ENCODE results near the gene PITPNB. TPM values are rescaled to one million over a fixed set of nuclear protein-coding genes. Genes with fewer than 3 reads are reported as not detected.
A peak's percentile ranks its signal among the peaks of the same experiment; 100 is the strongest.

PITPNB gene
- total RNA-seq, 1 donor from 2014 or later: 72.5 TPM

DNA sequence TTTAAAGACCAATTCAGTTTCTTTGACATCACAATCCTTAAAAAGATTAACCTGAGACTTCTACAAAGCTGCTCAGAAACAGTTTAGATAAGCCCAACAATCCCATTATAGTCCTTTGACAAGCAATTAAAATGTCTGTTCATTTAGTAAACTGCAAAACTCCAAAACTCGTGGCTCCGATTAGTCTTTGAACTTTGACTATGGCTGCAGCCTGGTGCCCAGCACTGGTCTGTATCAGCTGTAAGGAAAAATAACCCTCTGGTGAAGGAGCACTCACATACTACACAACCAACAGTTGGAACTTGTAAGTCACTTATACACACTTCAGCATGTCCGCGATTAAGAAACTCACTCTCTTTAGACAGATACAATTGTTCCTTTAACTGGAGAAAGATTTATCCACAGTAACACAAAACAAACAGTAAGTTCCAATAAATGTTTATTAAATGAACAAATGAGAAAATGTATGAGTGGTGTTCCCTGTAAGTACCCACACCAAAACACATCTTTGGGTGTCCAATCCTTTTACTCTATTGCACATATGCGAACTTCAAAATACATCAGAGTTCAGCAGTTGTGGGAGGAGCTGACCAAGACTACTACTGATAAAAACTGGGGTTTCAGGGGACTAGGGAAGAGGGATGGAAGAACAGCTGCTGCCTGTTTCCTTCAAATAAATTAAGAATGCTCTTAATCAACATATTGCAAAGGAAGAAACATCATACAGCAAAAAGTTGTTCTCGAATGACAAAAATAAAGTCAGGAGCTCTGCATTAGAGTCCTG, 36.4 kb downstream of the PITPNB start:
- Mint-ChIP-seq H3K9me3 (ENCODE audit: unreplicated experiment) (no peaks in the 10 kb centered on the region), H3K4me1 (ENCODE audit: unreplicated experiment) (peaks cover 7% of the 10 kb centered on the region), H3K27me3 (ENCODE audit: unreplicated experiment) (no peaks in the 10 kb centered on the region), H3K36me3 (ENCODE audit: low read depth, unreplicated experiment) (no peaks in the 10 kb centered on the region), H3K27ac (ENCODE audit: unreplicated experiment) (no peak overlapping the region), H3K4me3 (ENCODE audit: unreplicated experiment) (no peak overlapping the region)
- TF ChIP-seq, protein P1, sequence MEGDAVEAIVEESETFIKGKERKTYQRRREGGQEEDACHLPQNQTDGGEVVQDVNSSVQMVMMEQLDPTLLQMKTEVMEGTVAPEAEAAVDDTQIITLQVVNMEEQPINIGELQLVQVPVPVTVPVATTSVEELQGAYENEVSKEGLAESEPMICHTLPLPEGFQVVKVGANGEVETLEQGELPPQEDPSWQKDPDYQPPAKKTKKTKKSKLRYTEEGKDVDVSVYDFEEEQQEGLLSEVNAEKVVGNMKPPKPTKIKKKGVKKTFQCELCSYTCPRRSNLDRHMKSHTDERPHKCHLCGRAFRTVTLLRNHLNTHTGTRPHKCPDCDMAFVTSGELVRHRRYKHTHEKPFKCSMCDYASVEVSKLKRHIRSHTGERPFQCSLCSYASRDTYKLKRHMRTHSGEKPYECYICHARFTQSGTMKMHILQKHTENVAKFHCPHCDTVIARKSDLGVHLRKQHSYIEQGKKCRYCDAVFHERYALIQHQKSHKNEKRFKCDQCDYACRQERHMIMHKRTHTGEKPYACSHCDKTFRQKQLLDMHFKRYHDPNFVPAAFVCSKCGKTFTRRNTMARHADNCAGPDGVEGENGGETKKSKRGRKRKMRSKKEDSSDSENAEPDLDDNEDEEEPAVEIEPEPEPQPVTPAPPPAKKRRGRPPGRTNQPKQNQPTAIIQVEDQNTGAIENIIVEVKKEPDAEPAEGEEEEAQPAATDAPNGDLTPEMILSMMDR (IDR thresholded peaks at IDR 0.05; ENCODE audit: unreplicated experiment): no peak
- DNase-seq (ENCODE audit: low spot score): no peak

DNA sequence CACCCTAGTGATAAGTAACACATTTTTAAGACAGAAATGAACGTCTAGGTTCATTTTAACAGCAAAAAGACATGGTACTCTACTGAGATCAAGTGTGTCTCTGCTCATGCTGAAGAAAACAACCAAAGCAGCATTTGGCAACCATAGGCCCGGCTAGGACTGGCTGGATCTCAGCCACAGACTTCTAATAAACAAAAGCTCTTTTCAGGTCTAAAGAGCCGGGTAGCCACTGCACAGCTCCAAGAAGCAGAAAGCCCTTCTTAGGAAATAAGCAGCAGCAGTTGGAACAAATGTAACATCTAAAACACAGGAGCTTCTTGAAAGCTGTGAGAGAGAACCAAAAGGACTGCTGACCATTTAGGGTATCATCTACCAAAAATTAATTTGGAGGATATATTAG, 37.6 kb downstream of the PITPNB start:
- DNase-seq (ENCODE audit: low spot score): no peak
- Mint-ChIP-seq H3K9me3 (ENCODE audit: unreplicated experiment) (no peaks in the 10 kb centered on the region), H3K4me1 (ENCODE audit: unreplicated experiment) (peaks cover 6% of the 10 kb centered on the region), H3K4me3 (ENCODE audit: unreplicated experiment) (no peak overlapping the region), H3K27ac (ENCODE audit: unreplicated experiment) (no peak overlapping the region), H3K27me3 (ENCODE audit: unreplicated experiment) (no peaks in the 10 kb centered on the region), H3K36me3 (ENCODE audit: low read depth, unreplicated experiment) (no peaks in the 10 kb centered on the region)
- TF ChIP-seq, protein P1 (IDR thresholded peaks at IDR 0.05; ENCODE audit: unreplicated experiment): no peak

DNA sequence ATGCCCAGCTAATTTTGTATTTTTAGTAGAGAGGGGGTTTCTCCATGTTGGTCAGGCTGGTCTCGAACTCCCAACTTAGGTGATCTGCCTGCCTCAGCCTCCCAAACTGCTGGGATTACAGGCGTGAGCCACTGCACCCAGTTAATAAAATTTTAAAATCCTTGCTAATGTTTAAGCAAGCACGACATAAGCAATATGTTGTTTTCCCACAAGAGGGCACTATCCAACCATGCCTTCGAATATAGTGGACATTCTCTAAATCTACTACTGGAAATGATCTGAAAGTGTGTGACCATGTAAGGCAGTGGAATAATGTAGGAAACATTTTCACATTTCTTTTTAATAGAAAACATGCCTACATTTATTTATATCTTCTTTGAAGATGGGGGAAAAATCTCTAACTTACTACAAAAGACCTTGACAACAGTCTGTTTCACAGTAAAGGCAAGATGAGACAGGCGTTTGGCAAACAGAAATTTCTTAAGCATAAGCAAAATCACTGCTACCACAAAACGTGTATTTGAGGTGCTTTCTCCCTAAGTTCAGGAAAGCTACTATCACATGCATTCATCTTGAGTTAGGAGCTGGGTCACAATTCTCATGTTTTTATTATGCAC, 38.2 kb downstream of the PITPNB start:
- DNase-seq (ENCODE audit: low spot score): peak; percentile 48

DNA sequence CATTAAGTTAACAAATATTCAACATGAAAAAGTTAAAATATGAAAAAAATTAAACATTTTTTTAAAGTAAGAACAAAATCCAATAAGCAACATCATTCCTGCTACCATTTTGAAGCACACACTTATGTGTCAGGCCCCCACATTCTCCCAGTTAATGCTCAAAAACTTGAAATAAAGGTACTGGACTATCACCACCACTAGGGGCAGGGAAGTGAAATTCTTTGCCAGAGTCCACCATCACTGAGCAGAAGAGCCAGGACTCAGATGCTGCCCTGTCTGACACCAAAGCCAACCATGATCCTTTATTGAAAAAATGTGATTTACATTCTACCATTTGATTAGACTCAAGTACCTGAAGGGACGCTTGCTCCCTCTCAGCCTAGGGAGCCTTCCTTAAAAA, 39.1 kb downstream of the PITPNB start:
- H3K27me3 Mint-ChIP-seq (ENCODE audit: unreplicated experiment): no peaks in the 10 kb centered on the region
- DNase-seq (ENCODE audit: low spot score): peak; percentile 48
- TF ChIP-seq, protein P1 (IDR thresholded peaks at IDR 0.05; ENCODE audit: unreplicated experiment): peak; percentile 76
- H3K4me3 Mint-ChIP-seq (ENCODE audit: unreplicated experiment): no peak overlapping the region
- no peaks in the 10 kb centered on the region for H3K36me3 Mint-ChIP-seq (ENCODE audit: low read depth, unreplicated experiment)
- H3K9me3 Mint-ChIP-seq (ENCODE audit: unreplicated experiment): no peaks in the 10 kb centered on the region
- no peaks in the 10 kb centered on the region for H3K4me1 Mint-ChIP-seq (ENCODE audit: unreplicated experiment)
- H3K27ac Mint-ChIP-seq (ENCODE audit: unreplicated experiment): no peak overlapping the region

More for the DNA sequence above, 38.2 kb downstream of the PITPNB start:
- no peak overlapping the region for H3K4me3 Mint-ChIP-seq (ENCODE audit: unreplicated experiment)
- no peaks in the 10 kb centered on the region for H3K36me3 Mint-ChIP-seq (ENCODE audit: low read depth, unreplicated experiment)
- TF ChIP-seq, protein P1 (IDR thresholded peaks at IDR 0.05; ENCODE audit: unreplicated experiment): peak; percentile 62
- no peaks in the 10 kb centered on the region for H3K27me3 Mint-ChIP-seq (ENCODE audit: unreplicated experiment)
- peaks cover 3% of the 10 kb centered on the region for H3K4me1 Mint-ChIP-seq (ENCODE audit: unreplicated experiment)
- H3K27ac Mint-ChIP-seq (ENCODE audit: unreplicated experiment): no peak overlapping the region
- H3K9me3 Mint-ChIP-seq (ENCODE audit: unreplicated experiment): no peaks in the 10 kb centered on the region

DNA sequence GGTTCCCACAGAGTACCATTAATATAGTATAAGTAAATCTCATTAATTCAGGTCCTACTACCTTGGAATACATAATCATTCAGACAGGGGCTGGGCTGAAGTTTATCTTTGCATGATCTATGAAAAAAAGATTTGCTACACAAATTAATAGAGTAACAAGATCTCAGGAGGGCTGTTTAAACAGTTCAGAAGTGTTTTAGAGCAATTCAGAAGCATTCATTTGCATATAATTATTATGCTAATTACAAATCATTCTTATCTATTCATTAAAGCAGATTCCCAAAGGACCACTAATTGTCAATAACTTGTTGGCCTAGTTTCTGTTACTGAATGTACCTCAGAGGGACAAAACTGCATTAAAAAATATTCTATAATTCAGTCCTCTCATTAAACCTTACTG, 40.5 kb downstream of the PITPNB start:
- Mint-ChIP-seq H3K27me3 (ENCODE audit: unreplicated experiment) (no peaks in the 10 kb centered on the region), H3K27ac (ENCODE audit: unreplicated experiment) (no peak overlapping the region), H3K4me3 (ENCODE audit: unreplicated experiment) (no peak overlapping the region), H3K4me1 (ENCODE audit: unreplicated experiment) (peaks cover 2% of the 10 kb centered on the region), H3K36me3 (ENCODE audit: low read depth, unreplicated experiment) (no peaks in the 10 kb centered on the region), H3K9me3 (ENCODE audit: unreplicated experiment) (no peaks in the 10 kb centered on the region)
- TF ChIP-seq, protein P1 (IDR thresholded peaks at IDR 0.05; ENCODE audit: unreplicated experiment): no peak
- DNase-seq (ENCODE audit: low spot score): no peak

Data from endothelial cell (in vitro differentiated cells).